ENCODE measurements around the gene BMP7. TPM values are rescaled to one million over a fixed set of nuclear protein-coding genes. Genes with fewer than 3 reads are reported as not detected.

Gene BMP7
- total RNA-seq, 2 experiments from 2014 or later, result not detected

DNA sequence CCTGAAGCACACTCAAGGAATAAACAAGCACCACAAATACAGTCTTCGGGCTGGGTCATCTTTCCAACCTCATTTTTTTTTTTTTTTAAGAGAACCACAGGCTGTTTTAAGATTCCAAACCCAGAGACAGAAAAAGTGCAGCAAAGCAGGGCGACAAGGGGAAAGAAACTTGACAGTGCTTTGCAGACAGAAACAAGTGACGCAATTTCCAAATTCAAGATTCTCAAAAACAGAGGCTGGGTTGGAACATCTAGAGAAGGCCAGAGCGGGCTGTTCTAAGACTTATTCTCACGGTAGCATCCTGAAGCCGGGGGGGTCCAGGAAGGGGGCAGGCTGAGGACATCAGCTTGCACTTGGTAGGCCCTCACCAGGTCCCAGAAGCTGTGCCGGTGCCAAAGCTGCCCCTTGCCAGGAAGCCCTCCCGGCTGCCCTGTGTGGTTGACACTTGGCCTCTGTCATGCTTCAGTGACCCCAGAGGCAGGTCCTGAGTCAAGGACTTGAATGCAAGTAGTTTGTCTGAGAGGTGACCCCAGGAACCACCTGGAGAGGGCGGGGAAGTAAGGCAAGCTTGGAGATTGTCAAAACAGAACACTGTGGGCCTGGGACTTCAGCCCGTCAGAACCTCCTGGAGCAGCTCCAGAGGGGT lies 50.5 kb downstream of the BMP7 start:
- Histone ChIP-seq H3K9me3 (ENCODE audit: control insufficient read depth in 1 of 2, insufficient read depth in 1 of 2, low read length in 2 of 2) (peaks cover 0 to 4% of the 10 kb centered on the region in 2 experiments), H3K27ac (ENCODE audit: low read depth in 1 of 2, low read length in 2 of 2) (no peak overlapping the region), H3K4me3 (ENCODE audit: low read length) (no peak overlapping the region), H3K27me3 (ENCODE audit: control insufficient read depth in 1 of 2, insufficient read depth in 2 of 2, low read length in 2 of 2) (no peaks in the 10 kb centered on the region), H3K4me1 (ENCODE audit: insufficient read depth, low read length) (no peaks in the 10 kb centered on the region), H3K36me3 (ENCODE audit: insufficient read depth, low read length) (no peaks in the 10 kb centered on the region)
- no peak for ATAC-seq (ENCODE audit: poor library complexity)
- TF ChIP-seq, protein P1, sequence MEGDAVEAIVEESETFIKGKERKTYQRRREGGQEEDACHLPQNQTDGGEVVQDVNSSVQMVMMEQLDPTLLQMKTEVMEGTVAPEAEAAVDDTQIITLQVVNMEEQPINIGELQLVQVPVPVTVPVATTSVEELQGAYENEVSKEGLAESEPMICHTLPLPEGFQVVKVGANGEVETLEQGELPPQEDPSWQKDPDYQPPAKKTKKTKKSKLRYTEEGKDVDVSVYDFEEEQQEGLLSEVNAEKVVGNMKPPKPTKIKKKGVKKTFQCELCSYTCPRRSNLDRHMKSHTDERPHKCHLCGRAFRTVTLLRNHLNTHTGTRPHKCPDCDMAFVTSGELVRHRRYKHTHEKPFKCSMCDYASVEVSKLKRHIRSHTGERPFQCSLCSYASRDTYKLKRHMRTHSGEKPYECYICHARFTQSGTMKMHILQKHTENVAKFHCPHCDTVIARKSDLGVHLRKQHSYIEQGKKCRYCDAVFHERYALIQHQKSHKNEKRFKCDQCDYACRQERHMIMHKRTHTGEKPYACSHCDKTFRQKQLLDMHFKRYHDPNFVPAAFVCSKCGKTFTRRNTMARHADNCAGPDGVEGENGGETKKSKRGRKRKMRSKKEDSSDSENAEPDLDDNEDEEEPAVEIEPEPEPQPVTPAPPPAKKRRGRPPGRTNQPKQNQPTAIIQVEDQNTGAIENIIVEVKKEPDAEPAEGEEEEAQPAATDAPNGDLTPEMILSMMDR (IDR thresholded peaks at IDR 0.05), result no peak
- peaks cover 24% of the 10 kb centered on the region for H3K27me3 Mint-ChIP-seq
- ChIA-PET CTCF (no interaction called here), POLR2A (no interaction called here)
- no peak overlapping the region for H3K4me3 Mint-ChIP-seq
- H3K4me1 Mint-ChIP-seq (ENCODE audit: low read depth), result no peaks in the 10 kb centered on the region
- no peaks in the 10 kb centered on the region for H3K9me3 Mint-ChIP-seq
- H3K27ac Mint-ChIP-seq, result no peak overlapping the region
- intact Hi-C loops (cut with DNase I, micrococcal nuclease), result no loop called here
- no peaks in the 10 kb centered on the region for H3K36me3 Mint-ChIP-seq (ENCODE audit: low read depth)
- DNase-seq, result no peak

DNA sequence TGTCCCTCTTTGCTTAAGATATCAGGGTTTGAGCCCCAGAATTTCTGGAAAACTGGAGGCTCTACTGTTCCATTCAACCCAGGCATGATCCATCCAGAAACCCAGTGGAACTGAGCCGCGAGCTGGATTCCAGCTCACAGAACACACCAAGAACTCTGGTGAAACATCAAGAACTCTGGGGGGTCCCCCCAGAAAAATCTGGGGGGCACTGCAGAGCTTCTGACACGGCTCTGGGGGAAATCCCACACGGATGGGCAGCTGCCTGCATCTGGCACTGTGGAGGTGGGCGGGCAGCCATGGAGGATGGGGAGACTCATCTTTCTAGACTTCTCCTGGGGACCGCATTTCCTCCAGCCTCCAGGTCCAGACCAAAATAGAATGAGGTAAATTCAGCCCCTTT lies 51.0 kb downstream of the BMP7 start:
- H3K36me3 ChIP-seq (ENCODE audit: insufficient read depth, low read length), result no peaks in the 10 kb centered on the region
- no peak overlapping the region for H3K27ac Mint-ChIP-seq
- H3K27ac ChIP-seq (ENCODE audit: low read depth in 1 of 2, low read length in 2 of 2), result no peak overlapping the region
- CTCF ChIA-PET, result no interaction called here
- H3K9me3 Mint-ChIP-seq, result no peaks in the 10 kb centered on the region
- H3K36me3 Mint-ChIP-seq (ENCODE audit: low read depth), result no peaks in the 10 kb centered on the region
- peaks cover 0 to 4% of the 10 kb centered on the region in 2 experiments for H3K9me3 ChIP-seq (ENCODE audit: control insufficient read depth in 1 of 2, insufficient read depth in 1 of 2, low read length in 2 of 2)
- no peak for ATAC-seq (ENCODE audit: poor library complexity)
- TF ChIP-seq, protein P1 (IDR thresholded peaks at IDR 0.05), result no peak
- no peak overlapping the region for H3K4me3 Mint-ChIP-seq
- no peaks in the 10 kb centered on the region for H3K4me1 ChIP-seq (ENCODE audit: insufficient read depth, low read length)
- H3K27me3 Mint-ChIP-seq, result peaks cover 24% of the 10 kb centered on the region
- intact Hi-C loops (cut with DNase I, micrococcal nuclease), result no loop called here
- H3K4me1 Mint-ChIP-seq (ENCODE audit: low read depth), result no peaks in the 10 kb centered on the region
- no peak for DNase-seq
- no peak overlapping the region for H3K4me3 ChIP-seq (ENCODE audit: low read length)
- no peaks in the 10 kb centered on the region for H3K27me3 ChIP-seq (ENCODE audit: control insufficient read depth in 1 of 2, insufficient read depth in 2 of 2, low read length in 2 of 2)
- POLR2A ChIA-PET, result no interaction called here

DNA sequence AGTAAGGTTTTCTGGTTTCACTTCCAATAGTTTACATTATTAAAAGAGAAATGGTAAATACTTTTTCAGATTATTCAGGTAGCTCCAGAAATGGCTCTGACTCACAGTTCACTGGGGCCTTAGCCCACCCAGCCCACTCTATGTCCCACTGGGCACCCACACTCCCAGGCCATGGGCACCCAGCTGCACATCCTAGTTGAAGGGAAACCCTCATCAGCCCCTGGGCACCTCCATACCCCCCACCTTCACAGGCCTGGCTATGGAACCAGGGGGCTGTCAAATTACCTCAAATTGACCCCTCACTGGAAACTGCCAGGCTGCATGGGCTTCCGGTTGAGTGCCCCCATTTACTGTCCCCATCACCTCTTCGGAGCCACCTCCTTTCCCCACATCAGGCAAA lies 51.5 kb downstream of the BMP7 start:
- no peak overlapping the region for H3K4me3 Mint-ChIP-seq
- Histone ChIP-seq H3K9me3 (ENCODE audit: control insufficient read depth in 1 of 2, insufficient read depth in 1 of 2, low read length in 2 of 2) (peaks cover 0 to 4% of the 10 kb centered on the region in 2 experiments), H3K36me3 (ENCODE audit: insufficient read depth, low read length) (no peaks in the 10 kb centered on the region), H3K4me3 (ENCODE audit: low read length) (no peak overlapping the region), H3K4me1 (ENCODE audit: insufficient read depth, low read length) (no peaks in the 10 kb centered on the region), H3K27me3 (ENCODE audit: control insufficient read depth in 1 of 2, insufficient read depth in 2 of 2, low read length in 2 of 2) (no peaks in the 10 kb centered on the region), H3K27ac (ENCODE audit: low read depth in 1 of 2, low read length in 2 of 2) (no peak overlapping the region)
- no peaks in the 10 kb centered on the region for H3K36me3 Mint-ChIP-seq (ENCODE audit: low read depth)
- H3K4me1 Mint-ChIP-seq (ENCODE audit: low read depth), result no peaks in the 10 kb centered on the region
- intact Hi-C loops (cut with DNase I, micrococcal nuclease), result no loop called here
- no peak for ATAC-seq (ENCODE audit: poor library complexity)
- no peak overlapping the region for H3K27ac Mint-ChIP-seq
- CTCF ChIA-PET, result no interaction called here
- no peaks in the 10 kb centered on the region for H3K9me3 Mint-ChIP-seq
- no peak for DNase-seq
- H3K27me3 Mint-ChIP-seq, result peaks cover 24% of the 10 kb centered on the region
- TF ChIP-seq, protein P1 (IDR thresholded peaks at IDR 0.05), result no peak
- POLR2A ChIA-PET, result no interaction called here

Data from CD4-positive, alpha-beta T cell (primary cell).